ENCODE data around the gene PHACTR4. TPM values are rescaled to one million over a fixed set of nuclear protein-coding genes. Genes with fewer than 3 reads are reported as not detected.

Gene PHACTR4
- total and polyA plus RNA-seq, 2 donors (not counting 3 experiments of a cell fraction or from before 2014, with no cell fraction given) = 25.4 to 61.0 TPM

GRCh38 chr1:28417926-28418637 is 48.5 kb downstream of the PHACTR4 start:
- H3K9ac ChIP-seq (replicated peaks; ENCODE audit: extremely low read depth, insufficient read depth, low read length) = no peak overlapping the region
- no peak overlapping the region for H2AFZ ChIP-seq (ENCODE audit: low read depth, low read length)
- ChIA-PET POLR2A (no interaction called here), CTCF (interaction anchor here (1.0 kb wide), 1 partner anchor 19 kb away, joined by 4 read pairs; no protein-coding TSS in a partner anchor)
- H3K9me3 ChIP-seq (replicated peaks; ENCODE audit: control insufficient read depth, insufficient read depth, low read length) = no peaks in the 10 kb centered on the region
- peak overlapping the region; percentile 52 for H3K27ac ChIP-seq (ENCODE audit: insufficient read depth, low read depth, low read length)
- H3K36me3 ChIP-seq (ENCODE audit: control insufficient read depth in 2 of 2, extremely low read depth in 1 of 2, insufficient read depth in 2 of 2, low read length in 2 of 2) = no peaks in the 10 kb centered on the region
- no peaks in the 10 kb centered on the region for H3K27me3 ChIP-seq (ENCODE audit: control insufficient read depth in 2 of 2, insufficient read depth in 2 of 2, low read length in 2 of 2)
- H3K9me1 ChIP-seq (replicated peaks; ENCODE audit: control insufficient read depth, extremely low read depth, insufficient read depth, low read length) = no peaks in the 10 kb centered on the region
- peaks cover 40% of the 10 kb centered on the region for H3K4me1 ChIP-seq (ENCODE audit: control insufficient read depth, extremely low read depth, insufficient read depth, low read length)
- no peaks in the 10 kb centered on the region for H4K20me1 ChIP-seq (replicated peaks; ENCODE audit: control insufficient read depth, extremely low read depth, insufficient read depth, low read length)
- no TSS peak for BruUV-seq (replicated peaks)
- no peak for DNase-seq (ENCODE audit: low read depth, low spot score)
- dilution Hi-C loops (cut with MboI; ENCODE audit: extremely low pct_ligation_motif_present, low sequenced_read_pairs) (no loop called here), intact Hi-C loops (cut with micrococcal nuclease) (no loop called here)
- peak; percentile 33 for FAIRE-seq
- peaks cover 11% of the 10 kb centered on the region for H3K79me2 ChIP-seq (ENCODE audit: control insufficient read depth, insufficient read depth, low read length)
- TF ChIP-seq MYC (IDR thresholded peaks at IDR 0.05; ENCODE audit: low read depth, low read length) = no peak
- no peak for TF ChIP-seq GATA2 (IDR thresholded peaks at IDR 0.05; ENCODE audit: insufficient read depth, insufficient read length, low read depth, low read length)
- no peak for TF ChIP-seq MAX (IDR thresholded peaks at IDR 0.05; ENCODE audit: insufficient read depth, insufficient read length)
- TF ChIP-seq CTCF (IDR thresholded peaks at IDR 0.05; ENCODE audit: extremely low read depth in 1 of 2, insufficient read depth in 1 of 2, low read depth in 1 of 2, low read length in 2 of 2) = no peak
- no peak for TF ChIP-seq POLR2AphosphoS5 (IDR thresholded peaks at IDR 0.05; ENCODE audit: insufficient read depth, low read depth, low read length)
- TF ChIP-seq EZH2 (IDR thresholded peaks at IDR 0.05; ENCODE audit: borderline replicate concordance, low read depth, low read length, severe bottlenecking) = no peak
- TF ChIP-seq JUN (IDR thresholded peaks at IDR 0.05; ENCODE audit: borderline replicate concordance, insufficient read depth, insufficient read length, low read depth) = no peak
- no peak for TF ChIP-seq POLR2A (IDR thresholded peaks at IDR 0.05; ENCODE audit: low read depth, low read length)
- TF ChIP-seq FOS (IDR thresholded peaks at IDR 0.05; ENCODE audit: borderline replicate concordance, insufficient read depth, low read length) = no peak
- H3K4me3 ChIP-seq (replicated peaks in 1 of 3; ENCODE audit: insufficient read depth in 1 of 3, low read depth in 1 of 3, low read length in 3 of 3) = no peak overlapping the region
- peak overlapping the region; percentile 45 for H3K4me2 ChIP-seq (ENCODE audit: insufficient read depth, low read length)

Measured in endothelial cell of umbilical vein (primary cell).